ENCODE measurements around the gene MAPK1. TPM values are rescaled to one million over a fixed set of nuclear protein-coding genes. Genes with fewer than 3 reads are reported as not detected.
"Not testable (repeated sequence)": the region's sequence is repeated elsewhere in the genome, so short reads cannot be mapped to it uniquely, and the experiment has no call there.

MAPK1 gene
- total RNA-seq, 1 experiment from 2014 or later = 90.3 TPM

DNA sequence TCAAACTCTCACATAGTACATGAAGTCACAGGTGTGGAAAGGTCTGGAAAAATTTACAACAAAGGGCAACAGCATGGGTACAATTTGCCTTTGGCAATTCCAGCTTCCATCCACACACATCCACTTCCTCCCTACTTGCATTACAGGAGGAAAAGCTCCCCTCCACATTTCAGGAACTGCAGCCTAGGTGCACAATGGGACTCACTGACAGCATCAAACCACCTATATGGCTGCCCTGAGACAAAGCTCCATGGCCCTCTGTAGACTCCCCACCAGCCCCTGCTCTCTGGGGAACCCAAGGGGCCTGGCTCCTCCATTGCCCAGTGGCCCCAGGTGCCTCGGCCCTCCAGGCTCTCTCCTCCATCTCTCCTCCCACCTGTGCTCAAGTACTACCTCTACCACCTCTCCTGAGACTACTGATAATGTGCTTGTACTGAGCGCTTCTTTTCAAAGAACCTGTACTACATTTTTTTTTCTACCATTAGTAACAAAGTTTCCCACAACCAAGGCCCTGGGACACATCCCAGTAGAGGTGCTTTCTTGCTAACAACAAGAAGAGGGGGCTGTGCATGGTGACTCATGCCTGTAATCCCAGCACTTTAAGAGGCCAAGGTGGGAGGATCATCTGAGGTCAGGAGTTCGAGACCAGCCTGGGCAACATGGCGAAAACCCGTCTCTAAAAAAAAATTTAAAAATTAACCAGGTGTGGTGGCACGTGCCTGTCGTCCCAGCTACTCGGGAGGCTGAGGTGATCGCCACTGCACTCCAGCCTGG lies 136.7 kb downstream of the MAPK1 start:
- no peak overlapping the region for H2AFZ ChIP-seq (ENCODE audit: low read length)
- no peaks in the 10 kb centered on the region; a peak in 1 of 5 replicates for H3K9me3 Mint-ChIP-seq
- peak overlapping the region in 1 of 3 experiments; percentile 39; a peak in 1 of 7 replicates for H3K27ac Mint-ChIP-seq
- H4K5ac ChIP-seq (ENCODE audit: insufficient read length, low read depth, low read length) = no peak overlapping the region
- no peak overlapping the region for H2AK5ac ChIP-seq (ENCODE audit: insufficient read length, low read length)
- H3K4me1 Mint-ChIP-seq = peaks cover 21 to 23% of the 10 kb centered on the region in 2 experiments
- no peaks in the 10 kb centered on the region; the same call in 1 of the 2 replicates for H3K27me3 ChIP-seq (ENCODE audit: insufficient read depth, low read length)
- H3K27me3 Mint-ChIP-seq (ENCODE audit: low read depth) = peaks cover 10% of the 10 kb centered on the region
- no peak overlapping the region for H3K27ac ChIP-seq (ENCODE audit: insufficient read length, low read depth, low read length)
- H3K4me2 ChIP-seq (ENCODE audit: insufficient read depth, insufficient read length, low read length) = no peak overlapping the region
- H3K36me3 Mint-ChIP-seq (ENCODE audit: insufficient read depth in 1 of 3, low read depth in 3 of 3) = peaks cover 0 to 4% (median 0%) of the 10 kb centered on the region in 3 experiments; a peak in 3 of 7 replicates
- no peak overlapping the region for H2BK120ac ChIP-seq (ENCODE audit: low read depth, low read length, poor library complexity, severe bottlenecking)
- no peak overlapping the region for H3T11ph ChIP-seq (ENCODE audit: low read length)
- H3K23me2 ChIP-seq (ENCODE audit: insufficient read length, low read depth, low read length, poor library complexity, severe bottlenecking) = peaks cover 8% of the 10 kb centered on the region
- no peak overlapping the region for H3K4ac ChIP-seq (ENCODE audit: low read depth, low read length)
- H3K79me2 ChIP-seq (ENCODE audit: insufficient read depth, low read length) = no peaks in the 10 kb centered on the region
- no peak overlapping the region for H2BK5ac ChIP-seq (ENCODE audit: insufficient read length, low read length)
- no peaks in the 10 kb centered on the region for H3K79me1 ChIP-seq (ENCODE audit: insufficient read depth, low read depth, low read length, poor library complexity, severe bottlenecking)
- no peak overlapping the region for H2BK12ac ChIP-seq (ENCODE audit: insufficient read length, low read depth, low read length)
- WGBS (ENCODE audit: extremely low coverage, insufficient read length, low lambda C conversion rate) = no CpG with 5 or more reads among the region's 9 CpGs
- TF ChIP-seq, protein P1, sequence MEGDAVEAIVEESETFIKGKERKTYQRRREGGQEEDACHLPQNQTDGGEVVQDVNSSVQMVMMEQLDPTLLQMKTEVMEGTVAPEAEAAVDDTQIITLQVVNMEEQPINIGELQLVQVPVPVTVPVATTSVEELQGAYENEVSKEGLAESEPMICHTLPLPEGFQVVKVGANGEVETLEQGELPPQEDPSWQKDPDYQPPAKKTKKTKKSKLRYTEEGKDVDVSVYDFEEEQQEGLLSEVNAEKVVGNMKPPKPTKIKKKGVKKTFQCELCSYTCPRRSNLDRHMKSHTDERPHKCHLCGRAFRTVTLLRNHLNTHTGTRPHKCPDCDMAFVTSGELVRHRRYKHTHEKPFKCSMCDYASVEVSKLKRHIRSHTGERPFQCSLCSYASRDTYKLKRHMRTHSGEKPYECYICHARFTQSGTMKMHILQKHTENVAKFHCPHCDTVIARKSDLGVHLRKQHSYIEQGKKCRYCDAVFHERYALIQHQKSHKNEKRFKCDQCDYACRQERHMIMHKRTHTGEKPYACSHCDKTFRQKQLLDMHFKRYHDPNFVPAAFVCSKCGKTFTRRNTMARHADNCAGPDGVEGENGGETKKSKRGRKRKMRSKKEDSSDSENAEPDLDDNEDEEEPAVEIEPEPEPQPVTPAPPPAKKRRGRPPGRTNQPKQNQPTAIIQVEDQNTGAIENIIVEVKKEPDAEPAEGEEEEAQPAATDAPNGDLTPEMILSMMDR (conservative IDR thresholded peaks at IDR 0.05) = no peak
- no peak overlapping the region for H3K23ac ChIP-seq (ENCODE audit: insufficient read length, low read depth, low read length)
- H3K18ac ChIP-seq (ENCODE audit: insufficient read length, low read depth, low read length) = no peak overlapping the region
- no peak overlapping the region for H3K56ac ChIP-seq (ENCODE audit: insufficient read length, low read depth, low read length)
- no peak overlapping the region for H2BK20ac ChIP-seq (ENCODE audit: low read depth, low read length, poor library complexity, severe bottlenecking)
- H4K91ac ChIP-seq (ENCODE audit: insufficient read length, low read depth, low read length) = no peak overlapping the region
- no peaks in the 10 kb centered on the region for H3K4me1 ChIP-seq (ENCODE audit: insufficient read depth, low read length)
- DNase-seq = no peak
- no peak overlapping the region for H3K14ac ChIP-seq (ENCODE audit: insufficient read depth, low read length)
- no peak overlapping the region for H3K9ac ChIP-seq (ENCODE audit: extremely low read depth, insufficient read length, low read length)
- H2BK15ac ChIP-seq (ENCODE audit: low read depth, low read length) = no peak overlapping the region
- no peaks in the 10 kb centered on the region for H4K20me1 ChIP-seq (ENCODE audit: control insufficient read depth, insufficient read depth, insufficient read length)
- H4K8ac ChIP-seq (replicated peaks; ENCODE audit: insufficient read length, low read depth, low read length) = no peak overlapping the region
- no peak overlapping the region for H3K4me3 Mint-ChIP-seq
- no peaks in the 10 kb centered on the region for H3K9me3 ChIP-seq (ENCODE audit: control insufficient read depth, low read depth, low read length)

DNA sequence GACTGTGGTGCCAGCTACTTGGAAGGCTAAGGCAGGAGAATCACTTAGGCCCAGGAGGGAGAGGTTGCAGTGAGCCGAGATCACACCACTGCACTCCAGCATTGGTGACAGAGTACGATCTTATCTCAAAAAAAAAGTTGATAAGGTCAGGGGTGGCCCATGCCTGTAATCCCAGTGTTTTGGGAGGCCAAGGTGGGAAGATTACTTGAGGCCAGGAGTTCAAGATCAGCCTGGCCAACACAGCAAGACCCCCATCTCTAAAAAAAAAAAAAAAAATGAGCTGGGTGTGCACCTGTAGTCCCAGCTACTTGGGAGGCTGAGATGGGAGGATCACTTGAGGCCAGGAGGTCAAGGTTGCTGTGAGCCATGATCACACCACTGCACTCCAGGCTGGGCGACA lies 138.3 kb downstream of the MAPK1 start:
- not testable (repeated sequence) for H3K9ac ChIP-seq (ENCODE audit: extremely low read depth, insufficient read length, low read length); H3K36me3 Mint-ChIP-seq (ENCODE audit: insufficient read depth in 1 of 3, low read depth in 3 of 3); H2AK5ac ChIP-seq (ENCODE audit: insufficient read length, low read length); H2BK12ac ChIP-seq (ENCODE audit: insufficient read length, low read depth, low read length); H4K20me1 ChIP-seq (ENCODE audit: control insufficient read depth, insufficient read depth, insufficient read length); H3K23me2 ChIP-seq (ENCODE audit: insufficient read length, low read depth, low read length, poor library complexity, severe bottlenecking); DNase-seq; H3K14ac ChIP-seq (ENCODE audit: insufficient read depth, low read length); H4K5ac ChIP-seq (ENCODE audit: insufficient read length, low read depth, low read length); H3K27me3 ChIP-seq (ENCODE audit: insufficient read depth, low read length); H3T11ph ChIP-seq (ENCODE audit: low read length); H3K4me2 ChIP-seq (ENCODE audit: insufficient read depth, insufficient read length, low read length); H3K27me3 Mint-ChIP-seq (ENCODE audit: low read depth); H4K8ac ChIP-seq (replicated peaks; ENCODE audit: insufficient read length, low read depth, low read length); H2BK5ac ChIP-seq (ENCODE audit: insufficient read length, low read length); H3K79me2 ChIP-seq (ENCODE audit: insufficient read depth, low read length); H3K56ac ChIP-seq (ENCODE audit: insufficient read length, low read depth, low read length); H2AFZ ChIP-seq (ENCODE audit: low read length); H2BK120ac ChIP-seq (ENCODE audit: low read depth, low read length, poor library complexity, severe bottlenecking); H3K18ac ChIP-seq (ENCODE audit: insufficient read length, low read depth, low read length); H3K27ac Mint-ChIP-seq; H3K9me3 Mint-ChIP-seq; H3K23ac ChIP-seq (ENCODE audit: insufficient read length, low read depth, low read length); H3K4me3 Mint-ChIP-seq; H4K91ac ChIP-seq (ENCODE audit: insufficient read length, low read depth, low read length); H3K27ac ChIP-seq (ENCODE audit: insufficient read length, low read depth, low read length); H2BK15ac ChIP-seq (ENCODE audit: low read depth, low read length); H3K4ac ChIP-seq (ENCODE audit: low read depth, low read length); H2BK20ac ChIP-seq (ENCODE audit: low read depth, low read length, poor library complexity, severe bottlenecking); H3K9me3 ChIP-seq (ENCODE audit: control insufficient read depth, low read depth, low read length); H3K79me1 ChIP-seq (ENCODE audit: insufficient read depth, low read depth, low read length, poor library complexity, severe bottlenecking); H3K4me1 ChIP-seq (ENCODE audit: insufficient read depth, low read length)
- peaks cover 11 to 15% of the 10 kb centered on the region in 2 experiments for H3K4me1 Mint-ChIP-seq
- WGBS (ENCODE audit: extremely low coverage, insufficient read length, low lambda C conversion rate) = no CpG with 5 or more reads among the region's 3 CpGs

Data from H9 (cell line).